Stimulated activated CD8-positive, alpha-beta memory T cell treated with anti-CD3 and anti-CD28 coated beads, Interleukin-7, amount 100 ng/mL, for 1 hour (primary cell): ENCODE measurements around the gene PDE6B.
"Not testable (repeated sequence)": the region's sequence is repeated elsewhere in the genome, so short reads cannot be mapped to it uniquely, and the experiment has no call there.

Experiments used
- DNase-seq, 2 donors: peaks; one replicate each; pipeline ENCODE4 v3.0.0-alpha.2; 2020; ENCODE audit warnings: low read depth in 2 of 2

PDE6B gene

GRCh38 chr4:624705-625590 is at the start of gene PDE6B:
Gene PDE6B (plus strand): TSS chr4:625573. CDS start chr4:625627, 54 bp downstream.
- DNase-seq = no peak

GRCh38 chr4:576245-576821 is 49.0 kb upstream of the PDE6B start, which contains the start of gene TMEM271:
Gene TMEM271 (minus strand): TSS chr4:576295. CDS start chr4:576062, 233 bp downstream.
- no peak for DNase-seq

DNA sequence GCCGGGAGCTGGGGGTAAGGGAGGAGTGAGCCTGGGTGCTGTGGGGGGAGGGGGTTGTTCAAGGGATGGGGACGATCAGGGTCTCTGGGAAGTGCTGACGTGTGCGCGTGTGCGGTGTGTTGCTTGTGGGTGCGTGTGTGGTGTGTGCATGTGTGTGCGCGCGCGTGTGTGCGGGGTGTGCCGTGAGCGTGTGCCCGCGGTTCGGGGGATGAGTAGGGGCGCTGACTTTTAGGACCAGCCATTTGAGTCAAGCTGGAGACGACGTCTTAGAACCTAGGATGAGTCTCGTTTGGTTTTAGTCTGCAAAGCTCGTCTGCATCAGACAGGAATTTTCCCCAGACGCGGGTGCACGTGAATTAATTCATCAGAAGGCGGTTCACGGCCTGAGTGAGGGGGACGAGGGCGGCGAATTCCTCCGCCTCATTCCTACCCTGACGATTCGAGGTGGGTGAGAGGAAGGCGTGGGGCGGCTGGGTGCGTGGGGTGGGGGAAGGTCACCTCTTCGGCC is 48.3 kb upstream of the PDE6B start:
- no peak for DNase-seq

- DNase-seq = no peak
Measured at GRCh38 chr4:577499-578450, 47.6 kb upstream of the PDE6B start.

- DNase-seq = no peak
Measured at GRCh38 chr4:578451-579443, 46.6 kb upstream of the PDE6B start.

GRCh38 chr4:579543-580175 is 45.7 kb upstream of the PDE6B start:
- no peak for DNase-seq

- no peak for DNase-seq
Measured at GRCh38 chr4:581181-581580, 44.2 kb upstream of the PDE6B start.

DNA sequence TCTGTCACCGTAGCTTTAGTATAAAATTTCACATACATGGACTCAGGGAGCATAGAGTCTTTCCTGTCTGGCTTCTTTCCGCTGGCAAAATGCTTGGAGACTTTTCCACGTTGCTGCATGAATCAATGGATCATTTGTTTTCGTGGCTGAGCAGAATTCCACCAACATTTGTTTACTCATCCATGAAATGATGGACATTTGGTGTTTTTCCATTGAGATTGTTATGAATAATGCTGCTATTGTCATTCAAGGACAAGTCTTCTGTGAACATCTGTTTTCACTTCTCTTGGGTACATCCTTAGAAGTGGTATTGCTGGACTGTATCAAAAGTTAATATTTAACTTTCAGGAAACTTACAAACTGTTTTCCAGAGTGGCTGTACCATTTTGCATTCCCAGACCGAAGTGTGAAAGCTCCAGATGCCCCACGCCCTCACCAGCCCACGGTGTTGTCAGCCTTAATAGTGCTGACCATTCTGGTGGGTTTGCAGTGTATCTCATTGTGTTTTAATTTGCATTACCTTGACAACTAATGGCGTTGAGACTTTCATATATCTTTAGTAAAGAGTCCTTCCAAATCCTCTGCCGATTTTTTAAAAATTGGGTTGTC is 43.5 kb upstream of the PDE6B start:
- no peak for DNase-seq

GRCh38 chr4:583820-584219 is 41.6 kb upstream of the PDE6B start:
- no peak for DNase-seq

DNA sequence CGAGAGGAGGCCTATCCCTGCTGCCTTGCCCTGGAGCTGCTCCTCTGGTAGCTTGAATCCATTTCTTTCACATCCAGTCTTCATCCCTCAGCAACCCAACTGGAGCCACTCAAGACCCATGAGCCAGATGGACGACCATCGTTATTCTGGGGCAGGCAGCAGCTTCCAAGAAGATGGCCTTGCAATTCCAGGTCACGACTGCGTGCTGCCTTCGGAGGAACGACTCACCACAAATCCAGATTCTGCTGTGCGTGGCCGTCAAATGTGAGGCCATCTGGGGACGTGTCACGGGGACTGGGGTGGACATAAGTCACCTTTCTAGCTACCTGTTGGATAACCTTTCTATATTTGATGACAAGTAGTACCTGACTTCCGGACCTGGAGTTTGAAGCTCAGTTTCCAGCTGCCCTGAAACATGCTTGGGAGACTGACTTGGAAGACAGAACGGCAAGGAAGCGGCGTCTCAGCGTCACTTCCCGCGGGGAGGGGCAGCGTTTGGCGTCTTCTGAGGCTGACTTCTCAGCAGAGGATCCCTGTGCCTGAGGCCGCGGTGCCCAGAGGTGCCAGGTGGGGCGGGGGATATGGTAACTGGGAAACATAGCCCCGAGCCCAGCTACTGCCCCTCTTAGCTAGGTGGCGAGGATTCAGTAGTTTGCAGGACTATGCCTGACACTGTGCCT is 37.6 kb upstream of the PDE6B start:
- no peak for DNase-seq

DNA sequence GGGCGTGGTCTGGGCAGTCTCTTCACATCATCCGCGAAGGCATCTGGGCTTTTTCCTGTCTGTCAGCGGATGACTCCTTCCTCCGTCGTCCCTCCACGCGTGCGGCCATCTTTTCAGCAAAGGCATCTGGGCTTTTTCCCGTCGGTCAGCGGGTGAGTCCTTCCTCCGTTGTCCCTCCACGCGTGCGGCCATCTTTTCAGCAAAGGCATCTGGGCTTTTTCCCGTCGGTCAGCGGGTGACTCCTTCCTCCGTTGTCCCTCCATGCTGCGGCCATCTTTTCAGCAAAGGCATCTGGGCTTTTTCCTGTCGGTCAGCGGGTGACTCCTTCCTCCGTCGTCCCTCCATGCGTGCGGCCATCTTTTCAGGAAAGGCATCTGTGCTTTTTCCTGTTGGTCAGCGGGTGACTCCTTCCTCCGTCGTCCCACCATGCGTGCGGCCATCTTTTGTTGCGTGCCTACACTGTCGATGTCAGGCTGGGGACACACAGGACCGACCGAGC is 37.0 kb upstream of the PDE6B start:
- DNase-seq = no peak

DNA sequence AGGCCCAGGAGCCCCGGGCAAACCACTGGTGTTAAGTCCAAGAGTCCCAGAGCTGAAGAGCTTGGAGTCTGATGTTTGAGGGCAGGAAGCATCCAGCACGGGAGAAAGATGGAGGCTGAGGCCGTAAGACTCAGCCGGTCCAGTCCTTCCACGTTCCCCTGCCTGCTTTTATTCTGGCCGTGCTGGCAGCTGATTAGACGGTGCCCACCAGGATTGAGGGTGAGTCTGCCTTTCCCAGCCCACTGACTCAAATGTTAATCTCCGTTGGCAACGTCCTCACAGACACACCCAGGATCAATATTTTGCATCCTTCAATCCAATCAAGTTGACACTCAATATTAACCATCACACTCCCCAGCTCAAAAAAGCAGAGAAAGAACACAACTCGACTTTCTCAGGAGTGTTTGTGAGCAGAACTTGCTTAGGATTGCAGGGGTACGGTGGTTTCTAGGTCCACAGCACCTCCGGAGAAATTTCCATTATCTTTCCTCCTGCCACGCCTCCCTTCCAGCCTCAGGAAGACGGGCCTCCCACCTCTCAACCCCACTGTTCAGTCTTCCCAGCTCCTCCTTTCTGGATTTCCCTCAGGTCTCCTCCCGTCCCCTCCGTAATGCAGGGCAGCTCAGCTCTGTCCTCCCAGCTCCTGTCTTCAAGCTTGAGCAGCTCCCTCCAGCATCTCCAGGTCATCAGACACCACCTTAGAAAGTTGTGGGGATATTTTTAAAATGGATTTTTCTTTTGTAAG is 36.0 kb upstream of the PDE6B start:
- no peak for DNase-seq

DNA sequence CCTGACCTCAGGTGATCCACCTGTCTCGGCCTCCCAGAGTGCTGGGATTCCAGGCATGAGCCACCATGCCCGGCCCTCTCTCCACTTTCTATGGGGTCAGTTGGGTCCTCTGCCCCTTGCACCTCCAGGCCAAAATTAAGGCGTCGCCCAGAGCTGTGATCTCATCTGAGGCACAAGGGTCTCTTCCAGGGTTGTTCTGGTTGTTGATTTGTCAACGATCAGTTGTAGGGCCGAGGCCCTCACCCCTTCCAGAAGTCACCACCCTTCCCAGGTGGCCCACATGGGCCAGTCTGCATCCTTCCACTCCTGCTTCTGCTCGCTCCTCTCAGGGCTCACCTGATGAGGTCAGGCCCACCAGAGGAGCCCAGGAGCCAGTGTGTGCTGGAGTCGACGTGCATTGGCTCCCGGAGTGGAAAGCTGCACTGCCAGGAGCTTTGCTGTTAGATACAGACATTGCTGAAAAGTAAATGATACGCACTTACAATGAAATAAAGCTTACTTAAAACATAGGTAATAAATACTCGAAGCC is 35.0 kb upstream of the PDE6B start:
- no peak for DNase-seq

GRCh38 chr4:592178-592577 is 33.2 kb upstream of the PDE6B start:
- not testable (repeated sequence) for DNase-seq

DNA sequence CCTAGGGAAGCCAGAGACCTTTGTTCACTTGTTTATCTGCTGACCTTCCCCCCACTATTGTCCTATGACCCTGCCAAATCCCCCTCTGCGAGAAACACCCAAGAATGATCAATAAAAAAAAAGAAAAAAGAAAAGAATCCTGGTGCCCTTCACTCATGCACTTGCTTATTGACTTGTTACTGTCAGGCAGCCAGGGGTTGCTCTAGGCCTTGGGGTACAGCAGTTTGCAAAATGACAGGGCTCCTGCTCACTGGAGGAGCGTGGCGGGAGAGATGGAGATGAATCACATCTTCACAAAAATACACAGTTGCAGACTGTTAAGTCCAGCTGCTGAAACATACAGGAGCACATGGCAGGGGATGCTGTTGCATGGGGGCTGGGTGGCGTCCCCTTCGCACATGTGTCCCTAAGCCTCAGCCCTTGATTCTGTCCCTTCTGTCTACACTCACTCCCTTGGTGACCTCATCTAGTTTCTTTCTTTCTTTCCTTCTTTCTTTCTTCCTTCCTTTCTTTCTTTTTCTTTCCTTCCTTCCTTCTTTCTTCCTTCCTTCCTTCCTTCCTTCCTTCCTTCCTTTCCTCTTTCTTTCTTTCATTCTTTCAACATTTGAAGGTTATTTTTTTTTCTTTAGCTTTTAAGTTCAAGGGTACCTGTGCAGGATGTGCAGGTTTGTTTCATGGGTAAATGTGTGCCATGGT is 32.4 kb upstream of the PDE6B start:
- DNase-seq = no peak

DNA sequence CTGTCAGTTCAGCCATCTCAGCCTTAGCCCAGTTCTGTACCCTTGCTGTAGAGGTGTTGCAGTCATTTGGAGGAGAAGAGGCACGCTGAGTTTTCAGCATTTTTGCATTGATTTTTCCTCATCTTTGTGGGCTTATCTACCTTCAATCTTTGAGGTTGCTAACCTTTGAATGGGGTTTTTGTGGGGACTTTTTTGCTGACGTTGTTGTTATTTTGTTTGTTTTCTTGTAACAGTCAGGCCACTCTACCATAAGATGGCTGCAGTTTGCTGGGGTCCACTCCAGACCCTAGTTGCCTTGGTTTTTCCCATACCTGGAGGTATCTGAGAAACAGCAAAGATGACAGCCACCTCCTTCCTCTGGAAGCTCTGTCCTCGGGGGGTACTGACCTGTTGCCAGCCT is 26.4 kb upstream of the PDE6B start:
- no peak for DNase-seq

DNA sequence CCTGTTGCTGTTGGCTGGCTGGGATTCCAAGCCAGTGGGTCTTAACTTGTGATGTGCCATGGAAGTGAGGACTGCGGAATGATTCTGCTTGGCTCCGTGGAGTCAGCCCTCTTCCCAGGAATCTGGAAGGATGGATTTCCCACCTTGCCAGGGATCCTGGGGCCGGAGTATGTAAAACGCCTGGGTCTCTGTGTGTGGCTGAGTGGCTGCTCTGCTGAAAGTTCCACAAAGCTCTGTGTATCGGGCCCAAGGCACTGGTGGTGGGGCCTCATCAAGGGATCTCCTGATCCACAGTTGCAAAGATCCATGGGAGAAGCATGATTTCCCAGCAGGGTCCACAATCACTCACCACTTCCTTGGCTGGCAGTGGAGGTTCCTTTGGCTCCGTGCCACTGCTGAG is 25.2 kb upstream of the PDE6B start:
- no peak for DNase-seq
